GM23338 (cell line): ENCODE data around the gene CRYBB2. TPM values are rescaled to one million over a fixed set of nuclear protein-coding genes. Genes with fewer than 3 reads are reported as not detected.

ENCODE experiments used
- ATAC-seq: fragments of 200-7000 bp; cut with Tn5 transposase; 3 replicates; pipeline ENCODE4 v1.9.1; 2020
- DNase-seq: peaks from one replicate; pipeline ENCODE4 v3.0.0-alpha.2; 2015; ENCODE audit warnings: low spot score
- H2AFZ ChIP-seq: fragments of 200-600 bp; sonication (generic); 2 replicates; pipeline ENCODE4 v1.8.0; 2016; ENCODE audit warnings: antibody characterized with exemption, mild to moderate bottlenecking, moderate library complexity
- H3F3A ChIP-seq: fragments of 200-600 bp; sonication (generic); replicated peaks from 2 replicates; pipeline ENCODE4 v1.8.0; 2017; ENCODE audit warnings: antibody characterized with exemption, mixed run types, low read depth
- H3K27ac ChIP-seq: fragments of 200-600 bp; sonication (generic); 2 replicates; pipeline ENCODE4 v1.6.1; 2016; ENCODE audit warnings: low read depth
- H3K27me3 ChIP-seq: fragments of 200-600 bp; sonication (generic); 2 replicates; pipeline ENCODE4 v1.8.0; 2016; ENCODE audit warnings: mild to moderate bottlenecking, mixed run types, moderate library complexity; ENCODE audit not compliant: insufficient read depth
- H3K36me3 ChIP-seq: fragments of 200-600 bp; sonication (generic); 2 replicates; pipeline ENCODE4 v1.8.0; 2016; ENCODE audit warnings: mild to moderate bottlenecking; ENCODE audit not compliant: insufficient read depth
- H3K4me1 ChIP-seq: fragments of 200-600 bp; sonication (generic); 2 replicates; pipeline ENCODE4 v1.8.0; 2016; ENCODE audit warnings: mild to moderate bottlenecking, moderate library complexity; ENCODE audit not compliant: insufficient read depth
- H3K4me2 ChIP-seq: fragments of 200-600 bp; sonication (generic); 2 replicates; pipeline ENCODE4 v1.7.1; 2017; ENCODE audit warnings: mixed run types
- H3K4me3 ChIP-seq: fragments of 200-600 bp; sonication (generic); 2 replicates; pipeline ENCODE4 v1.6.1; 2016; ENCODE audit warnings: mixed run types
- H3K79me2 ChIP-seq: fragments of 200-600 bp; sonication (generic); replicated peaks from 2 replicates; pipeline ENCODE4 v1.8.0; 2017; ENCODE audit warnings: mild to moderate bottlenecking; ENCODE audit not compliant: insufficient read depth
- H3K9me2 ChIP-seq: fragments of 200-600 bp; sonication (generic); 2 replicates; pipeline ENCODE4 v1.8.0; 2017; ENCODE audit not compliant: insufficient read depth
- H4K20me1 ChIP-seq: fragments of 200-600 bp; sonication (generic); replicated peaks from 2 replicates; pipeline ENCODE4 v1.8.0; 2017; ENCODE audit warnings: mild to moderate bottlenecking; ENCODE audit not compliant: insufficient read depth
- H3K27ac Mint-ChIP-seq: 2 replicates; pipeline ENCODE4 v1.8.0; 2020; ENCODE audit warnings: inconsistent platforms, mild to moderate bottlenecking, moderate library complexity, mixed read lengths
- H3K27me3 Mint-ChIP-seq: 3 replicates; pipeline ENCODE4 v1.8.0; 2022; ENCODE audit warnings: low read depth, mild to moderate bottlenecking, moderate library complexity, mixed read lengths, inconsistent platforms; ENCODE audit not compliant: insufficient read depth, poor library complexity
- H3K36me3 Mint-ChIP-seq: 3 replicates; pipeline ENCODE4 v1.8.0; 2021; ENCODE audit warnings: low read depth, mild to moderate bottlenecking, inconsistent platforms, moderate library complexity, mixed read lengths
- H3K4me1 Mint-ChIP-seq: 3 replicates; pipeline ENCODE4 v1.8.0; 2020; ENCODE audit warnings: mild to moderate bottlenecking, inconsistent platforms, mixed read lengths
- H3K4me3 Mint-ChIP-seq: 3 replicates; pipeline ENCODE4 v1.8.0; 2021; ENCODE audit warnings: moderate library complexity, mild to moderate bottlenecking, inconsistent platforms, mixed read lengths
- H3K9me3 Mint-ChIP-seq: 3 replicates; pipeline ENCODE4 v1.8.0; 2020; ENCODE audit warnings: moderate library complexity, mild to moderate bottlenecking, inconsistent platforms, mixed read lengths
- CREB1 ChIP-seq: fragments of 250-450 bp; sonication (Bioruptor Pico); IDR thresholded peaks from 2 replicates; pipeline ENCODE4 v1.5.0; 2020; ENCODE audit warnings: low read depth, mild to moderate bottlenecking, moderate library complexity
- CTCF ChIP-seq, 2 experiments: fragments of 200-600 bp in 1 of 2; sonication (generic) in 1 of 2; conservative IDR thresholded peaks; 2 replicates each; pipeline versions ENCODE4 v1.5.1 to v1.6.1; 2016 to 2017; ENCODE audit warnings: antibody characterized with exemption in 2 of 2, low read depth in 2 of 2, mild to moderate bottlenecking in 2 of 2, moderate library complexity in 1 of 2
- ETS1 ChIP-seq: IDR thresholded peaks from 2 replicates; pipeline ENCODE4 v1.6.1; 2016; ENCODE audit warnings: antibody characterized with exemption
- EZH2phosphoT487 ChIP-seq: fragments of 200-600 bp; sonication (generic); IDR thresholded peaks from one replicate; pipeline ENCODE4 v1.8.1; 2018; ENCODE audit warnings: antibody characterized with exemption; ENCODE audit not compliant: unreplicated experiment
- JUNB ChIP-seq: IDR thresholded peaks from one replicate; pipeline ENCODE4 v1.6.1; 2016; ENCODE audit warnings: antibody characterized with exemption; ENCODE audit not compliant: unreplicated experiment
- POLR2AphosphoS5 ChIP-seq: IDR thresholded peaks from 2 replicates; pipeline ENCODE4 v1.6.1; 2016; ENCODE audit warnings: antibody characterized with exemption, low read depth
- REST ChIP-seq: IDR thresholded peaks from one replicate; pipeline ENCODE4 v1.6.1; 2018; ENCODE audit warnings: antibody characterized with exemption; ENCODE audit not compliant: unreplicated experiment
- ZNF331 ChIP-seq: fragments of 250-450 bp; sonication (Bioruptor Pico); IDR thresholded peaks from 2 replicates; pipeline ENCODE4 v1.5.0; 2020; ENCODE audit warnings: low read depth, mild to moderate bottlenecking, moderate library complexity
- ZNF462 ChIP-seq: fragments of 250-450 bp; sonication (Bioruptor Pico); IDR thresholded peaks from 2 replicates; pipeline ENCODE4 v1.5.0; 2020; ENCODE audit warnings: mild to moderate bottlenecking, moderate library complexity
- long read RNA-seq: library from polyadenylated mRNA; unstranded; transcript quantifications from one replicate; pipeline ENCODE4 v2.0.0, GENCODE V29; 2020; ENCODE audit not compliant: unreplicated experiment
- polyA plus RNA-seq: library from polyadenylated mRNA; unstranded; fragments of >200 nt; fragmentation: Nextera tagmentation; extraction: Ambion mirVana; gene quantifications from 2 replicates; pipeline ENCODE4 v1.2.1, GENCODE V29; 2016
- total RNA-seq: library from RNA; depleted of rRNA; stranded (reverse); fragments of >200 nt; shearing (Covaris generic); gene quantifications from 2 replicates; pipeline ENCODE4 v1.2.3, GENCODE V29; 2014; rRNA removed

Gene CRYBB2
- 1.0 TPM in 1 of 2 replicates, not detected in the other for total RNA-seq
- 0.26 TPM in 1 of 2 replicates, not detected in the other for polyA plus RNA-seq
- long read RNA-seq = 0 reads

GRCh38 chr22:25219211-25219689 lies at the start of gene CRYBB2:
TSS of gene CRYBB2 (plus strand) at chr22:25219639. CDS start at chr22:25221430, 1,791 bp downstream.
- Histone ChIP-seq H3K4me3 (no peak within 1 kb of the TSS), H2AFZ (no peak within 1 kb of the TSS), H3K27me3 (no peaks in the 10 kb centered on the region), H3K36me3 (no peaks in the 10 kb centered on the region), H3K9me2 (0 out of 2 replicates have a peak, but pooled peaks cover 3% of the 10 kb centered on the region), H4K20me1 (no peaks in the 10 kb centered on the region), H3K79me2 (no peaks in the 10 kb centered on the region), H3K4me1 (no peaks in the 10 kb centered on the region), H3F3A (no peaks in the 10 kb centered on the region), H3K27ac (no peak within 1 kb of the TSS), H3K4me2 (no peak within 1 kb of the TSS)
- Mint-ChIP-seq H3K4me3 (no peak within 1 kb of the TSS), H3K9me3 (0 out of 3 replicates have a peak, but pooled peaks cover 2% of the 10 kb centered on the region), H3K27me3 (peaks cover 7% of the 10 kb centered on the region), H3K36me3 (no peaks in the 10 kb centered on the region), H3K4me1 (no peaks in the 10 kb centered on the region), H3K27ac (no peak within 1 kb of the TSS)
- DNase-seq = no peak
- no peak for ATAC-seq
- TF ChIP-seq CREB1 (CRISPR knock-in tag) (no peak), EZH2phosphoT487 (no peak), ZNF462 (no peak), JUNB (no peak), POLR2AphosphoS5 (no peak), ETS1 (no peak), ZNF331 (CRISPR knock-in tag) (no peak), CTCF (conservative IDR thresholded peaks at IDR 0.05; ENCODE audit: low read depth in 2 of 2) (no peak), REST (no peak)
